Parathyroid adenoma (tissue), 2 donors: ENCODE measurements around the gene EEFSEC.

Experiments
- H2AFZ ChIP-seq: fragments of 300-600 bp; sonication (generic); one replicate; pipeline ENCODE4 v1.7.0; 2017; ENCODE audit warnings: antibody characterized with exemption, mild to moderate bottlenecking
- H3K27ac ChIP-seq: fragments of 300-600 bp; sonication (generic); one replicate; pipeline ENCODE4 v1.7.0; 2017
- H3K27me3 ChIP-seq: fragments of 300-600 bp; sonication (generic); one replicate; pipeline ENCODE4 v1.7.0; 2017; ENCODE audit warnings: low read length; ENCODE audit not compliant: control insufficient read depth, insufficient read depth
- H3K36me3 ChIP-seq: fragments of 300-600 bp; sonication (generic); one replicate; pipeline ENCODE4 v1.7.0; 2017; ENCODE audit warnings: low read length; ENCODE audit not compliant: control insufficient read depth, insufficient read depth
- H3K4me1 ChIP-seq: fragments of 300-600 bp; sonication (generic); one replicate; pipeline ENCODE4 v1.7.0; 2017; ENCODE audit warnings: control low read depth
- H3K4me2 ChIP-seq: fragments of 300-600 bp; sonication (generic); one replicate; pipeline ENCODE4 v1.7.0; 2017; ENCODE audit warnings: low read length
- H3K4me3 ChIP-seq: fragments of 300-600 bp; sonication (generic); one replicate; pipeline ENCODE4 v1.7.0; 2017; ENCODE audit warnings: low read depth, low read length
- H3K79me2 ChIP-seq: fragments of 300-600 bp; sonication (generic); one replicate; pipeline ENCODE4 v1.7.0; 2017; ENCODE audit warnings: control low read depth
- H3K9ac ChIP-seq: fragments of 300-600 bp; sonication (generic); one replicate; pipeline ENCODE4 v1.7.0; 2017; ENCODE audit warnings: mild to moderate bottlenecking
- H3K9me3 ChIP-seq: fragments of 300-600 bp; sonication (generic); one replicate; pipeline ENCODE4 v1.7.0; 2017; ENCODE audit warnings: low read length; ENCODE audit not compliant: control insufficient read depth
- CTCF ChIP-seq: fragments of 300-600 bp; sonication (generic); IDR thresholded peaks from one replicate; pipeline ENCODE4 v1.7.0; 2017; ENCODE audit warnings: antibody characterized with exemption, mild to moderate bottlenecking
- donor health status: primary hyperparathyroidism.

EEFSEC gene

DNA sequence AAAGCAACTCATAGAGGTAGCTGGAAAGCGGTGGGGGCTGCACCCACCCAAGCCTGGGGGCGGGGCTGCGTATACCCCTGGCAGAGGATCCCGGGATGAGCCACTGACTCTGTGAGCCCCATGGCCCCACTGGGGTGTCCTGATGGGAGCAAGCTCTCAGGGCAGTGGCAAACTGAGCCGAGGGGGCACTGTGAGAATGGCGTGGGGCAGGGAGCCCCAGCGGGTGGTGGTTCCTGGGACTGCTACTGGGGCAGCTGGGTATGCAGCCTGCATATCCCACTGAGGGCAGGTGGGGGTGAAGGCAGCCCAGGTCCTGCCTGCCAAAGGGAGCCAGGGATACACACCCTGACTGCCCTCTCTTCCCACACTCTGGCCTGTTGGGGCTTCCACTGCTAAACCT lies 254.0 kb downstream of the EEFSEC start:
- H3K27ac ChIP-seq = no peak overlapping the region
- H3K4me2 ChIP-seq = no peak overlapping the region
- no peak overlapping the region for H3K4me3 ChIP-seq
- no peaks in the 10 kb centered on the region for H3K9me3 ChIP-seq
- H3K79me2 ChIP-seq = no peaks in the 10 kb centered on the region
- no peak for TF ChIP-seq CTCF
- no peaks in the 10 kb centered on the region for H3K36me3 ChIP-seq
- H2AFZ ChIP-seq = no peak overlapping the region
- H3K4me1 ChIP-seq = no peaks in the 10 kb centered on the region
- no peaks in the 10 kb centered on the region for H3K27me3 ChIP-seq
- H3K9ac ChIP-seq = no peak overlapping the region

- no peaks in the 10 kb centered on the region for H3K9me3 ChIP-seq
- no peak overlapping the region for H3K27ac ChIP-seq
- no peaks in the 10 kb centered on the region for H3K36me3 ChIP-seq
- no peak overlapping the region for H3K4me3 ChIP-seq
- H3K27me3 ChIP-seq = no peaks in the 10 kb centered on the region
- H3K4me1 ChIP-seq = no peaks in the 10 kb centered on the region
- no peak overlapping the region for H3K9ac ChIP-seq
- no peak for TF ChIP-seq CTCF
- H3K4me2 ChIP-seq = no peak overlapping the region
- no peak overlapping the region for H2AFZ ChIP-seq
- no peaks in the 10 kb centered on the region for H3K79me2 ChIP-seq
Measured at GRCh38 chr3:128408012-128408692, 254.9 kb downstream of the EEFSEC start.

DNA sequence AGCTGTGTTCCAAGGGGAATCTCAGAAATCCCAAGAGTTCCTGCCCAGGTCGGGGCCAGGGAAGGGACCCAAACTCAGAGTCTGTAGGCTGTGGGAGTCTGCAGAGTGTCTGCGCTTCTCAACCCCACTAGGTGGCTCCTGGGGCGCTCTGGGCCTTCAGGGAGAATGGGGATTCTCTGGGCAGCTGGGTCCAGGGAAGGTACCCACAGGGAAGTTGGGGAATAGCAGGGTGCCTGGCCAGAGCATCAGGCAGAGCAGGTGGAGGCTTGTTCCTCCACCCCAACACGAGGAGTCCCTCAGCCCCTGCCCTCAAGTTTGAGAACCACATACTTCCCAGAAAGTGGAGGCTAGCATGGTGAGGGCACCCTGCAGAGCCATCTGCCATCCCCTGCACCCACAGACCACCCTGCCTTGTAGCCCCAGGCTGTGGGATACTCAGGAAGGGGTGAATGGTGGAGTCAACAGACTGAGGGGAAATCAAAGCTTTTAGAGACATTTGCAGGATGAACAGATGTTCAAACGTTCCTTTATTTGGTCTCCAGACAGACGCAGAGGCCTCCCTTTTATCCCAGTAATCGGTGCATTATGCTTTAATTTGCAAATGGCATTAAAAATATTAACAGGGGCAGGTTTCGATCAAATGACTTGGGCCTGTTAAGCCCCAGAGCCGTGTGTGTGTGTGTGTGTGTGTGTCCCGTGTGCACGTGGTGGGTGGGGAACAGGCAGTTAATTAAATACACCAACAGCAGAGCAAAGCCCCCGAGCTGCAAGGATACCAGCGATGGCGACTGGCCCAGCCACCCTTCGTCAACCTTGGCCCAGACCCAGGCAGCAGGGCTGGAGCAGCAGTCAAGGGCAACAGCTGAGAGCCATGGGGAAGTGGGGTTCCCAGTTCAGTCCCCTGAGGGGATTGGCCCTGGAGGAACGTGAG lies 255.7 kb downstream of the EEFSEC start:
- no peak overlapping the region for H2AFZ ChIP-seq
- no peak overlapping the region for H3K4me2 ChIP-seq
- no peaks in the 10 kb centered on the region for H3K79me2 ChIP-seq
- H3K27me3 ChIP-seq = no peaks in the 10 kb centered on the region
- no peaks in the 10 kb centered on the region for H3K4me1 ChIP-seq
- H3K4me3 ChIP-seq = no peak overlapping the region
- no peak for TF ChIP-seq CTCF
- H3K27ac ChIP-seq = no peak overlapping the region
- H3K9ac ChIP-seq = no peak overlapping the region
- no peaks in the 10 kb centered on the region for H3K9me3 ChIP-seq
- no peaks in the 10 kb centered on the region for H3K36me3 ChIP-seq

DNA sequence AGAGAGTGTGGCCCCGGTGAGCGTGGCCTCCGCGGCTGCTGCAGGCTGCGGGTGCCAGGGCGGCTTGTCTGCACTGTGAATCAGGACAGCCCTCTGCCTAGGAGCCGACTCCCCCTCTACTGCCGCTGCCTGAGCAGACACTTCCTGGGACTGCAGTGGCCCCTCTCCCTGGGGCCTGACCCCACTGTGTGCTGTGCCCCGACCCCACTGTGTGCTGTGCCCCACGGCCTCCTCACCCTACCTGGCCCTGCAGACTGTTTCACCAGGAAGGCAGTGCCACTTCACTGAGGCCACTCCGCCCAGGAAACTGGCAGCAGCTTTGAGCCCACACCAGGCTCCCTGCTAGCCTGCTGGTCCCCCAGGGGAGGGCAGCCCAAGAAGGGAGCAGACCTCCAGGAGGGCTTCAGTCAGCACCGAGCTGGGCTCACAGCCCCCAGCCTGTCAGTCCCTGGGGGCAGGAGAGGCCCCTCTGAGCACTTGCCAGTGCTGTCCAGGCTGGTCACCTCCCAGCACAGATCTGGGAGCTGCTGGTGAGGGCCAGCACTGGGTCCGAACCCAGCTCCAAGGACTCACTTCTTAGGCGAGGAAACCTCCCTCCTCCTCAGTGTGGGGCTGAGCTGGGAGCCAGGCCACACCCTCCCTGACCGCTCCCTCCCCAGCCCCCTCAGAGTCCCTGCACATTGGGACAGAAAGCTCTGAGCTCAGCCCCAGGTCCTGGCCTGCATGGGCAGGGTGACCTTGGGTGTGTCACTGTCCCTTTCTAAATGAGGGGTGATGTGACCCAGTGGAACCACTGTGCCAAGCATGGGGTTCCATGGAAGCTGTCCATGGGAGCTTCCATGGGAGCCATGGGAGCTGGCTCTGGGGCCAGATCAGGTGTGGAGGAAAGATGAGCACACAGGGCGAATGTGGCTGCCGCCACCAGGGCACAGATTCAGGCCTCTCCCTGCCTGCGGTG lies 256.6 kb downstream of the EEFSEC start:
- no peaks in the 10 kb centered on the region for H3K9me3 ChIP-seq
- H3K9ac ChIP-seq = no peak overlapping the region
- H3K4me2 ChIP-seq = no peak overlapping the region
- H3K79me2 ChIP-seq = no peaks in the 10 kb centered on the region
- H2AFZ ChIP-seq = no peak overlapping the region
- no peaks in the 10 kb centered on the region for H3K27me3 ChIP-seq
- no peaks in the 10 kb centered on the region for H3K36me3 ChIP-seq
- TF ChIP-seq CTCF = no peak
- H3K4me1 ChIP-seq = no peaks in the 10 kb centered on the region
- H3K4me3 ChIP-seq = no peak overlapping the region
- no peak overlapping the region for H3K27ac ChIP-seq
